ACHN (cell line): ENCODE data around the gene ARPIN.
"Not testable (repeated sequence)": the region's sequence is repeated elsewhere in the genome, so short reads cannot be mapped to it uniquely, and the experiment has no call there.

Experiments
- DNase-seq: peaks from one replicate; pipeline ENCODE4 v3.0.0-alpha.2; 2015
- in situ Hi-C: cut with HindIII; loops from 2 replicates; pipeline ENCODE4 v1.10.0; 2017; ENCODE audit warnings: low sequenced_read_pairs, low pct_ligation_motif_present, low pct_unique_long_range_greater_than_20kb

The ARPIN gene

DNA sequence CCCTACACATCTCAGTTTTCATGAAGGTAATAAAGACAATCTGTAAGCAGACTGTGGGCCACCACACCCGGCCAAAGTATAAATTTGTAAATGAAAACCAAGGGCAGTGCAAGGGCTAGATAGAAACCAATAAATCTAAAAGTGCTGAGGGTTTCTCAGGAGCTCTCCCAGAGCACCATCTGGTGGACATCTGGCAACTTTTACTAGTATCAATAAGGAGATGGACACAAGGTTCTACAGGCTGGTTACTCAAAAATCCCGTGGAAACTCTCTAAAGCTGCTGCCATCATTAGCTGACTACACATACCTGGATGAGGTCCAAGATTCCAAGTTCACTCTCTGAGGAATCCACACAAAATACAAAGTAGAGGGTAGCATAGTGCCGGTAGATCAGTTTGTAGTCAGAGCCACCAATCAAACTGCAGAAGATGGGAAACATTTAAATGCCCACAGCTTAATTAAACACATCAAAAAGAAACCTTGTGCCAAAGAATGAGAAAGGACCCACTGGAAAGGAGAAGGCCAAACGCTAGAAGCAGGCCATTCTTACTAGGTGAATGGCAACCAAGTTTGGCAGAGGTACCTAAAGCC lies 24.4 kb downstream of the ARPIN start:
- peak; percentile 56 for DNase-seq

DNA sequence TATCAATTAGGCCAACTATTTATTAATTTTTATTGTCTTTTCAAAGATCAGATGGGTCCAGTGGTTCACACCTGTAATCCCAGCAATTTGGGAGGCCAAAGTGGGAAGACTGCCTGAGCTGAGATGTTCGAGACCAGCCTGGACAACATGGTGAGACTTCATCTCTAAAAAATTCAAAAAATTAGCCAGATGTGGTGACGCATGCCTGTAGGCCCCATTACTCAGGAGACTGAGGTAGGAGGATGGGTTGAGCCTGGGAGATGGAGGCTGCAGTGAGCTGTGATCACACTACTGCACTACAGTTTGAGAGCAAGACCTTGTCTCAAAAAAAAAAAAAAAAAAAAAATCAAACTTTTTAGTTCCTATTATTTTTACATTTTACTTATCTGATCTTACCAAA lies 27.1 kb downstream of the ARPIN start:
- no peak for DNase-seq
- in situ Hi-C loops = no loop called here

More for the DNA sequence above, 24.4 kb downstream of the ARPIN start:
- in situ Hi-C loops = no loop called here

DNA sequence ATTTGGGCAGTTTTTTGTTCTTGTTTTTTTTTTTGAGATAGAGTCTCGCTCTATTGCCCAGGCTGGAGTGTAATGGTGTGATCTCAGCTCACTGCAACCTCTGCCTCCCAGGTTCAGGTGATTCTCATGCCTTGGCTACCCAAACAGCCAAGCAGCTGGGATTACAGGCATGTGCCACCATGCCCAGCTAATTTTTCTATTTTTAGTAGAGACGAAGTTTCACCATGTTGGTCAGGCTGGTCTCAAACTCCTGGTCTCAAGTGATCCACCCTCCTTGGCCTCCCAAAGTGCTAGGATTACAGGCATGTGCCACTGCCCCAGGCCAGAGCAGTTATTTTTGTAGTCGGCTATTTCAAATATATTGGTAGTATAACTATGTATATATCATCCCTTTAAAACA lies 27.6 kb downstream of the ARPIN start:
- DNase-seq, in situ Hi-C loops: not testable (repeated sequence)

DNA sequence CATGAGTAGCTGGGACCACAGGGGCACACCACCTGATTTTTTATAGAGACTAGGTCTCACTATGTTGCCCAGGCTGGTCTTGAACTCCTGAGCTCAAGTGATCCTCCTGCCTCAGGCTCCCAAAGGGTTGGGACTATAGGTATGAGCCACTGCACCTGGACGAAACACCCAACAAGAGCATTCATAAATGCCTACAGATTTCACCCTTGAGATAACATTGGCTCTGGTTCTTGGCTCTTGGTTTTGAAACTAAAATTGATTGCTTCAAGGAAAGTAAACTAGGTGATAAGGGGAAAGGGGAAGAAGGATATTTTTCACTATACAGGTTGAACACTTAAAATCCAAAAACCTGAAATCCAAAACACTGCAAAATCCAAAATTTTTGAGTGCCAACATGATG lies 29.2 kb downstream of the ARPIN start:
- in situ Hi-C loops = no loop called here
- DNase-seq = no peak

DNA sequence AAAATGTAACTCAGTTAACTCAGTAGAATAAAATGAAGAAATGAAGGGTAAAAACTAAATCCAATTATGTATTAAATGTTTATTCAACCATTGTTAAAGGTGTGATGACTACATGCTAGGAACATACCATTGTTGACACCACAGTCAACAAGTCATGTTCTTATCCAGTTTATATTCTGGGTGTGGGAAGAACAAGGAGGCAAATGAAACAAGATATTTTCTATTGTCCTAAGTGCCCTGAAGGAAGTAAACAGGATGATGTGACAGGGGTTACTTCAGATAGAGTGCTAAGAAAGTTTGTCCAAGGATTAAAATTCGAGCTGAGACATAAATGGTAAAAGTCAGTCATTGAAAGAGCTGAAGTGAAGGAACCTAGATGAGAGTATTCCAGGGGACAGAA lies 32.0 kb downstream of the ARPIN start:
- in situ Hi-C loops = no loop called here
- DNase-seq = no peak

DNA sequence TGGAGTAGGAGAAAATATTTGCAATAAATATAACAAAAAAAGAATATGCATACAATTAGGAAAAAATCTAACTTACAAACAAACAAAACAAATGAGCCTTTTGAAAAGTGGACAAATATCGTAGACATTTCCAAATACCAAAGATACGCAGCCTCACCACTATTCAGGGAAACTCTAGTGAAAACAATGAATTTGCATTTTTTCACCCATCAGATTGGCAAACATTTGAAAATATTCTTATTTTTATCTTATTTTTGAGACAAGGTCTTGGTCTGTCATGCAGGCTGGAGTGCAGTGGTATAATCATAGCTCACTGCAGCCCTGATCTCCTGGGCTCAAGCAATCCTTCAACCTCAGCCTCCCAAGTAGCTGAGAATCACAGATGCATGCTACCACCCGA lies 34.4 kb downstream of the ARPIN start:
- DNase-seq = no peak
- in situ Hi-C loops = no loop called here

DNA sequence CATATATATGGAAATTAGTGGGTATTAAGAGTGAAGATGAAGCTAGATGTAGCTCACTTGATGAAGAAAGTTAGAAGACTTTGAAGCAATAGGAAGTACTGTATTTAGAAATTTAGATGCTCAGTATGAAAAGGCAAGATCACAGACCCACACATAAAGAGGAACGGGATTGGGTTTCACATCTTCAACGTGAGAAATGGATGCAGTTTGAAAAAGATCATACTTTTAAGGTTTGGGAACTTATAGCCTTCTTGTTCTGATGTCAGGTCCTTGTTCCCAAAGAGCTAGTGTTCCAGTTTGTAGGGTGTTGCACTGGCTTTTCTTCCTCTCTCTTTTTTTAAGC lies 35.7 kb downstream of the ARPIN start:
- in situ Hi-C loops = no loop called here
- no peak for DNase-seq

DNA sequence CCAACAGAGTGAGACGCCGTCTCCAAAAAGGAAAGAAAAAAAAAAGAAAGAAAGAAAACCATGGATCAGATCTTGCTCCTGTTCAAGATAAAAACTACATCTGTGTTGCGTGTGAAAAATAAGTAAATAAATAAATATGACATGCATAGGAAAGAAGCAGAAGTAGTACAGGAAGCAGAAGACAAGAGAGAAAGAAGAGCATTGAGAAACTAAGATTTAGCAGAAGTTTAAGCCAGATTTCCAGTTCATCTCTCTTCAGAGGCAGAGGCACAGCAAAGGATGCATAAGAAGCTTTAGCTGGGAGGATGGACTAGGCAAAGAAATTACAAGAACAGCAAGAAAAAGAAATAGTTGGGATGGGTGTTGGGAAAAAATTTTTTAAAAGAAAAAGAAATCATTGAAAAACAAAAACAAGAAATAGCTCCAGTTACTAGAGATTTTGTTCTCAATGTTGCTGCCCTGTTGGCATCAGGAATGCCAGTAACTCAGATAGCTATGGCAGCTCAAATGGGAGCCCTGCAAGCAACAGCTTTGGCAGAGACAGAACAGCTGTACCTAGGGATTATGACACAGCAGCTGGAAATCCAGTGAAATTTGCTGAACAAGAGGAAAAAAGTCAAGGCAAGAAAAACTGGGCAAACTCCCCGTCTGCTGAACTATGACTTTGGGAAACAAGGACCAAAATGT lies 36.2 kb downstream of the ARPIN start:
- in situ Hi-C loops = no loop called here
- DNase-seq = no peak

DNA sequence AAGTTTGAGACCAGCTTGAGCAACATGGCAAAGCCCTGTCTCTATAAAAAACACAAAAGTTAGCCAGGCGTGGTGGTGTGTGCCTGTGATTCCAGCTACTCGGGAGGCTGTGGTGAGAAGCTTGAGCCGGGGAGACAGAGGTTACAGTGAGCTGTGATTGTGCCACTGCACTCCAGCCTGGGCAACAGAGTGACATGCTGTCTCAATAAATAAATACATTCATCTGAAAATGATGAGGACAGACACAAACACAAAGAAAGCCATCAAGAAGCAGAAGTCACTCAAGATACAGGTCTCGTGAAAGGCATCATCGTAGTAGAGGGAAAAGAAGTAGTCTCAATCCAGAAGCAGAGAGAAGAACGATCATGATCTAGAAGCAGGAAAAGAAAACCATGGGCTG lies 37.0 kb downstream of the ARPIN start:
- in situ Hi-C loops = no loop called here

DNA sequence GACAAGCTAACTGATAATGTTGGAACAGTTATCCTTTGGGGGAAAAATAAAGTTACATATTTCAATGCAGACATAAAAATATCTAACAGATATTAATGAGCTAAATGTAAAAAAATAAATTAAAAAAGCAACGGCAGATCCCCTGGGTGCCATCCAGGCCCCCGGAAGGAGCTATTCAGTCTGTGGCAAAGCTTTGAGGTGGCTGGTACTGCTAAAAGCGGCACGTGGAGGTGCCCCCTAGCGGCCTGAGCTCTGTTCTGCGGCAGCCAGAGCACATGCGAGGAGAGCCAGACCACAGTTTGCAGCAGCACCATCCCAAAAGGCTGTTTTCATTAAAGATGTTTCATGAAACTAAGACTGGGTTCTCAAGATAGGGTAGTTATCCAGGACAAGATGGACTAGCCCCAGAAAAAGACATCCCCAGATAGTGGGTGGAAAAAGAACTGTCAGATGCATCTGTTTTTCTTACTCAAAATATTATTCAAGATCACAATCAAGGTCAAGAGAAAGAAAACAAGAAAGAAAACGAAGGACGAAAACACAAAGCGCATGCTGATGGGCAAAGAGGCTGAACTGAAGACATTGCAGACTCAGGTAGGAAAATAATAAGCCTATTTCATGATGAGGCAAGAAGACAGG lies 37.7 kb downstream of the ARPIN start:
- peak; percentile 72 for DNase-seq
- in situ Hi-C loops = no loop called here

More for the DNA sequence above, 37.0 kb downstream of the ARPIN start:
- no peak for DNase-seq

DNA sequence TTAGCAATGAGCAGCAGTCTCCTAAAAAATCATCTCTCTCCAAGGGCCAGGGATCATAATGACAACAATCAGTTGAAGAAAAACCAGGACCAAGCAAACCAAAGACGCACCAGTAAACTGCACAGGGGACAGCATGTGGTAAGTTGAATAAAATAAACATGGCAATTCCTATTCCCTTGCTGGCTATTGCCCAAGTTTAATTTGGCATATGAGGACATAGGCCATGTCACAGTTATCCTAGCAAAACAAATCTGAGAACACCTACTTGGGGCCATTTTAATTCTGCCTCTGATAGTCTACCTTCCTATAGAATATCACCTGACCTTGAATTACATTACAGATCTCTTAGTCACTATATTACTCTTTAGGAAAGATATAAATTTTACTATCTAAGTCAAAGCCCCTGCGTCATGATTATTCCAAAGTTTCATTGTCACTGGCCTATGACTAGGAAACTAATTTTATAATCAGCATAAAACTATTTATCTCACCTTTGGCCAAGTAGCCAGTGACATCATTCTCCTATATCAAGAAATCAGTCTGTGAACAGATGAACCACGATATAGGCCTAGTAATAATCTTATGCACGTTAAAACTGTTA lies 42.0 kb downstream of the ARPIN start:
- no peak for DNase-seq
- in situ Hi-C loops = no loop called here

DNA sequence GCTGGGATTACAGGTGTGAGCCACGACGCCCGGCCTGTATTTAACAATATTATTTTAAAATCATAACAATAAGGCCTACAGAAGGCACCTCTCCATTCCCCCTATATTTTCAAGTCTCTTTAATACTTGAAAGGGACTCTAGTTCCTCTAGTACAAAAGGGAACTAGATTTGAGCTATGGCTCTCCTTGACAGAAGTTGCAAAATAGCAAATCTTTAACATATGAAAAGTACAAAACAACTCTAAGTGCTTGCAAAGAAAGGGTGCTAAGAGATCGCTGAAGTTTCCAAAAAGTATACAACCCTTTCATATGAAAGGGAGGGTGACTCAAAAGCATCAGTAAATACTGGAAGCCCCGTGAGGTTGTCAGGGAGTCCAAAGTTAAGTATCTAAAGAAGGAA lies 42.7 kb downstream of the ARPIN start:
- in situ Hi-C loops = no loop called here

DNA sequence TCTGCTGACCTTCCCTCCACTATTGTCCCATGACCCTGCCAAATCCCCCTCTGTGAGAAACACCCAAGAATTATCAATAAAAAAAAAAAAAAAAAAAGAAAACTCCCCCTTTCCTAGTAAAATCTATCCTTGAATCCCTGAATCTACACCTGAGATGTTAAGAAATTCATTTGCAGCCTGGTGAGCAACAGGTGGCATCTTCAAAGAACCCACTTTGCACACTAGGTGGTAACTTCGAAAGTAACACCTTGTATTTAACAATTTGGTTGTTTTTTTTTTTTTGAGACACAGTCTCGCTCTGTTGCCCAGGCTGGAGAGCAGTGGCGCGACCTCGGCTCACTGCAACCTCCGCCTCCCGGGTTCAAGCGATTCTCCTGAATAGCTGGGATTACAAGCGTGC lies 43.3 kb downstream of the ARPIN start:
- DNase-seq, in situ Hi-C loops: not testable (repeated sequence)

More for the DNA sequence above, 42.7 kb downstream of the ARPIN start:
- DNase-seq = no peak

DNA sequence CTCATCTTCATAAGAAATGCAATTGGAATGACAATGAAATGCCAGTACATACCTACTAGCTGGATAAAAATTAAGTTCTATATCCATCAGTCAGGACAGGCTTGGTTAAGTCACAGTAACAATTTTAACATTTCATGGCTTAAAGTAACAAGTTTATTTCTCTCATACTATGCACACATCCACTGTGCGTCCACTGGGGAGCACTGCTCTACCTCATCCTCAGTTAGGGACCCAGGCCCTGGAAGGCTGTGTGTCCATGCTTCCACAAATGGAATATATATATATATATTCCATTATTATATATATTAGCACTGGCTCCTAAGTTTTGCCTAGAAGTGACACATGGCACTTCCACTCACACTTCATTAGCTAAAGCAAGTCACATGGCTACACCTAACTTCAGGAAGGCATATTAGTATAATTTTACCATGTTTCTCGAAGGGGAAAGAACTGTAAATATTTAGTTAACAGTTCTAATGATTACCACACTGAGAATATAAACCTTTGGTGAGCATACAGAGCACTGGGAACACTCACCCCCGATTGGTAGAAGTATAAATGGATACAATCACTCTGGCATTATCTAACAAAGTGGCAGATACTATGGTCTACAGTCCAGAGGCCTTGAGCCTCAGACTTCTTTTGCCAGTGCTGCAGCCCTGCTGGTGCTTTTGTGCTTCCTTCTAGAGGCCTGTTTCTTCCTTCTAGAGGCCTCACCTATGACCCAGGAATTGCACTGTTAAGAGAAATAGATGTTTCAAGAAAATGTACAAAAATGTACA lies 47.6 kb downstream of the ARPIN start:
- no peak for DNase-seq
- in situ Hi-C loops = no loop called here

DNA sequence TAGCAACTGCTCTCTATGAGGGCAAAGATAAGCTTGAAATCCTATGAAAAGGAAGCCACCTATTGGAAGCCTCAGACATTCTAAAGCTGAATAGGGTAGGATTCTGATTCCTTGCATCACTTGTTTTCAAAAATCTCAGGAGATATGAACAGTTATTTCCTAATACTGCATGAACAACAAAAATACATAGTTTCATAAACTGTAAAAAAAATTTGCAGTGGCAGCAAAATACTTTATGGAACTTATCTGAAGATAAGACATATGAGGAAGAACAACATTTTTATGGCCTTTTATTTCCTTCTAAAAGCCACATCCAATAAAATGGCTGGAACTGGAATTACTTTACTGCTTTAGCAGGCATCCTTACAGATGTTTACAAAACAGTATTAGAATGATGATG lies 48.8 kb downstream of the ARPIN start:
- DNase-seq = no peak
- in situ Hi-C loops = no loop called here

DNA sequence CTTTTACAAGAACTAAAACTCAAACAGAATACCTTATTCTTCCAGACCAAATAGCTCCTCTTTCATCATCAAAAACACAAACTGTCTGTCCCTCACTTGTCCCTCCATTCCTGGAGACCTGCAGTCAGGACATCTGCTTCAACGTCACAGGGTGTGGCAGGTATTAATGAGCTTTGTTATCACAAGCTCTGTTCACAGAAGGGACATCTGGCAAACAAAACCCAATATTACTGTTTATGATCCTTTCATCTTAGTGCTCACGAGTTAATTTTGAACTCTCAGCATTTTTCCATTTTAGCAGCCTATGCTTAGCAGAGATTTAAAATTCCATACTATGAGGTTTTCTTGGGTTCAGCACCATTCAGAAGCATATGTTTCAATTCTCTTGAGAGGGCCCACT lies 51.9 kb downstream of the ARPIN start:
- no peak for DNase-seq
- in situ Hi-C loops = no loop called here

DNA sequence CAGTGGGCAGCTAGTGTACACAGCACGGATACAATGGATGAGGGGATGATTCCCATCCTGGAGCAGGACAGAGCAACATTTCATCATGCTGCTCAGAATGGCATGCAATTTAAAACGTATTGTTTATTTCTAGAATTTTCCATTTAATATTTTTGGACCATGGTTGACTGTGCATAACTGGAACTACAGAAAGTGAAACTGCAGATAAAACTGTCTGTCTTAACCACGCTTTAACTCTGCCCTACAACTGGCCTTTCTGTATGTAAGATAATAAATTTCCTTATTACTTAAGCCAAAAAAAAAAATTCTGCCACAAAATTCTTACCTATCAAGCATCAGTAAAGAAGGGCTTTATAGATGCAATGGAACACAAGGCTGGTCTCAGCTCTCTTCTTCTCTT lies 52.3 kb downstream of the ARPIN start:
- in situ Hi-C loops = no loop called here
- DNase-seq = no peak

DNA sequence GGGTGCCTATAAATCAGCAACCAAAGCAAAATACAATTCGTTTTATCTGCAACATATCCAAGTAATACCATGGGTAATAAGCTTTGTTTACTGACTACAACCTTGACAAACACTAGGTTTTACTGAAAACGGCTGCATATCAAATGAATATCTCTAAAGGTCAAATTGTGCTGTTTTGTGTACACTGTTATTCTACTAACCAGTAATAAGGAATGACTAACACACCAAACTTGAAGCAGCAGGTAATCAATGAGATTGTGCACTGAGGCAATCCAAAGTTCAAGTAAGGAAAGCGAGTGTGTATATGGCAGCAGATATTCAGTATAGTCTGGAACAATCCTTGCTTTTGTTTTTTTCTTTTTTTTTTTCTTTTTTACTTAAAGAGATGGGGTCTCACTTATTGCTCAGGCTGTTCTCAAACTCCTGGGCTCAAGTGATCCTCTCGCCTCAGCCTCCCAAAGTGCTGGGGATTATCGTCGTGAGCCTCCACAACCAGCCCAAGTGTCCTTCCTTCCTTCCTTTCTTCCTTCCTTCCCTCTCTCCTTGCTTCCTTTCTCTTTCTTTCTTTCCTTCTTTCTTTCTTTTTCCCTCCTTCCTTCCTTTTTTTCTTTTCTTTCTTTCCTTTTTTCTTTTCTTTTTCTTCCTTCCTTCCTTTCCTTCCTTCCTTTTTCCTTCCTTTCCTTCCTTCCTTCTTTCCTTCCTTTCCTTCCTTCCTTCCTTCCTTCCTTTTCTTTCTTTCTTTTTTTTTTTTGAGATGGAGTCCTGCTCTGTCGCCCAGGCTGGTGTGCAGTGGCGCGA lies 53.9 kb downstream of the ARPIN start:
- in situ Hi-C loops = no loop called here

More for the DNA sequence above, 53.9 kb downstream of the ARPIN start:
- no peak for DNase-seq
